Smooth muscle cell (in vitro differentiated cells): ENCODE measurements around the gene CITED2. TPM values are rescaled to one million over a fixed set of nuclear protein-coding genes. Genes with fewer than 3 reads are reported as not detected.
A peak's percentile ranks its signal among the peaks of the same experiment; 100 is the strongest.

Experiments
- DNase-seq: peaks from one replicate; lab custom pipeline; 2025; ENCODE audit not compliant: unreplicated experiment; lab: John Stamatoyannopoulos, UW
- H2AFZ ChIP-seq: fragments of 200-600 bp; sonication (generic); 2 replicates; pipeline ENCODE4 v1.6.0; 2016; ENCODE audit warnings: antibody characterized with exemption, low read depth, mild to moderate bottlenecking
- H3F3A ChIP-seq: fragments of 200-600 bp; sonication (generic); 2 replicates; pipeline ENCODE4 v1.6.0; 2017; ENCODE audit warnings: antibody characterized with exemption, low read depth
- H3K27ac ChIP-seq: fragments of 200-600 bp; sonication (generic); 2 replicates; pipeline ENCODE4 v1.5.1; 2016; ENCODE audit warnings: low read depth, mild to moderate bottlenecking
- H3K27me3 ChIP-seq: fragments of 200-600 bp; sonication (generic); 2 replicates; pipeline ENCODE4 v1.6.1; 2016; ENCODE audit warnings: low read depth, mild to moderate bottlenecking
- H3K36me3 ChIP-seq: fragments of 200-600 bp; sonication (generic); 2 replicates; pipeline ENCODE4 v1.5.1; 2016; ENCODE audit warnings: low read depth
- H3K4me1 ChIP-seq: fragments of 200-600 bp; sonication (generic); 2 replicates; pipeline ENCODE4 v1.5.1; 2016; ENCODE audit warnings: low read depth
- H3K4me2 ChIP-seq: fragments of 200-600 bp; sonication (generic); 2 replicates; pipeline ENCODE4 v1.6.0; 2016; ENCODE audit warnings: mild to moderate bottlenecking
- H3K4me3 ChIP-seq: fragments of 200-600 bp; sonication (generic); 2 replicates; pipeline ENCODE4 v1.5.1; 2016; ENCODE audit warnings: mild to moderate bottlenecking
- H3K79me2 ChIP-seq: fragments of 200-600 bp; sonication (generic); 2 replicates; pipeline ENCODE4 v1.6.0; 2016; ENCODE audit warnings: low read depth, mild to moderate bottlenecking
- H3K9ac ChIP-seq: fragments of 200-600 bp; sonication (generic); 2 replicates; pipeline ENCODE4 v1.6.0; 2016; ENCODE audit warnings: low read depth
- H3K9me3 ChIP-seq: fragments of 200-600 bp; sonication (generic); replicated peaks from 2 replicates; pipeline ENCODE4 v1.5.1; 2016; ENCODE audit warnings: low read depth
- H4K20me1 ChIP-seq: fragments of 200-600 bp; sonication (generic); 2 replicates; pipeline ENCODE4 v1.6.0; 2016; ENCODE audit warnings: low read depth
- WGBS: methylation state at CpG from one replicate; pipeline ENCODE4 v1.1.7; 2016; ENCODE audit warnings: low lambda C conversion rate; 5-methylcytosine and 5-hydroxymethylcytosine counted together
- polyA plus RNA-seq: library from polyadenylated mRNA; unstranded; fragments of >200 nt; fragmentation: Nextera tagmentation; extraction: Ambion mirVana; gene quantifications from 2 replicates; pipeline ENCODE4 v1.2.1, GENCODE V29; 2016
- total RNA-seq: library from RNA; depleted of rRNA; stranded (reverse); fragments of >200 nt; gene quantifications from 2 replicates; pipeline ENCODE4 v1.2.3, GENCODE V29; 2014
- TF ChIP-seq, protein P1 (sequence below): fragments of 200-600 bp; sonication (generic); IDR thresholded peaks from 2 replicates; pipeline ENCODE4 v1.5.1; 2017; ENCODE audit warnings: borderline replicate concordance, mild to moderate bottlenecking, antibody characterized with exemption; ENCODE audit not compliant: insufficient read depth, poor library complexity, severe bottlenecking

The CITED2 gene
- total and polyA plus RNA-seq, 2 experiments from 2014 or later: 67.9 to 209 TPM

- Histone ChIP-seq H3K27me3 (no peaks in the 10 kb centered on the region), H4K20me1 (peaks cover 36% of the 10 kb centered on the region), H3K9me3 (no peaks in the 10 kb centered on the region), H3F3A (peaks cover 21% of the 10 kb centered on the region), H3K36me3 (no peaks in the 10 kb centered on the region), H3K4me1 (peaks cover 43% of the 10 kb centered on the region), H3K27ac (peak overlapping the region; percentile 88), H3K4me2 (peak overlapping the region; percentile 100), H3K4me3 (peak overlapping the region; percentile 93), H3K79me2 (peaks cover 29% of the 10 kb centered on the region), H3K9ac (peak overlapping the region; percentile 89), H2AFZ (no peak overlapping the region)
- no peak for DNase-seq
- TF ChIP-seq, protein P1, sequence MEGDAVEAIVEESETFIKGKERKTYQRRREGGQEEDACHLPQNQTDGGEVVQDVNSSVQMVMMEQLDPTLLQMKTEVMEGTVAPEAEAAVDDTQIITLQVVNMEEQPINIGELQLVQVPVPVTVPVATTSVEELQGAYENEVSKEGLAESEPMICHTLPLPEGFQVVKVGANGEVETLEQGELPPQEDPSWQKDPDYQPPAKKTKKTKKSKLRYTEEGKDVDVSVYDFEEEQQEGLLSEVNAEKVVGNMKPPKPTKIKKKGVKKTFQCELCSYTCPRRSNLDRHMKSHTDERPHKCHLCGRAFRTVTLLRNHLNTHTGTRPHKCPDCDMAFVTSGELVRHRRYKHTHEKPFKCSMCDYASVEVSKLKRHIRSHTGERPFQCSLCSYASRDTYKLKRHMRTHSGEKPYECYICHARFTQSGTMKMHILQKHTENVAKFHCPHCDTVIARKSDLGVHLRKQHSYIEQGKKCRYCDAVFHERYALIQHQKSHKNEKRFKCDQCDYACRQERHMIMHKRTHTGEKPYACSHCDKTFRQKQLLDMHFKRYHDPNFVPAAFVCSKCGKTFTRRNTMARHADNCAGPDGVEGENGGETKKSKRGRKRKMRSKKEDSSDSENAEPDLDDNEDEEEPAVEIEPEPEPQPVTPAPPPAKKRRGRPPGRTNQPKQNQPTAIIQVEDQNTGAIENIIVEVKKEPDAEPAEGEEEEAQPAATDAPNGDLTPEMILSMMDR: no peak
- 0% methylated on average over 20 of the region's 25 CpGs for WGBS
These were observed 506 bp downstream of the CITED2 start for GRCh38 chr6:139373928-139374356.

- peak overlapping the region; percentile 89 for H3K9ac ChIP-seq
- no peak overlapping the region for H2AFZ ChIP-seq
- H4K20me1 ChIP-seq: peaks cover 36% of the 10 kb centered on the region
- no peak for DNase-seq
- H3K79me2 ChIP-seq: peaks cover 29% of the 10 kb centered on the region
- no peaks in the 10 kb centered on the region for H3K36me3 ChIP-seq
- H3K4me2 ChIP-seq: peak overlapping the region; percentile 100
- H3K9me3 ChIP-seq: no peaks in the 10 kb centered on the region
- H3K27me3 ChIP-seq: no peaks in the 10 kb centered on the region
- peak overlapping the region; percentile 88 for H3K27ac ChIP-seq
- H3K4me3 ChIP-seq: peak overlapping the region; percentile 93
- peaks cover 27% of the 10 kb centered on the region for H3F3A ChIP-seq
- TF ChIP-seq, protein P1: peak; percentile 25
- peaks cover 49% of the 10 kb centered on the region for H3K4me1 ChIP-seq
- under 1% methylated on average over 56 of the region's 57 CpGs for WGBS
These were observed 1.1 kb downstream of the CITED2 start for GRCh38 chr6:139373154-139373927.

GRCh38 chr6:139372326-139373153 lies 1.9 kb downstream of the CITED2 start:
- H3K79me2 ChIP-seq: peaks cover 29% of the 10 kb centered on the region
- H3K9me3 ChIP-seq: no peaks in the 10 kb centered on the region
- H2AFZ ChIP-seq: no peak overlapping the region

More at GRCh38 chr6:139372326-139373153, 1.9 kb downstream of the CITED2 start:
- Histone ChIP-seq H3K27ac (peak overlapping the region; percentile 88), H3F3A (peaks cover 33% of the 10 kb centered on the region), H3K27me3 (no peaks in the 10 kb centered on the region), H3K9ac (peak overlapping the region; percentile 89), H3K4me1 (peaks cover 57% of the 10 kb centered on the region), H4K20me1 (peaks cover 36% of the 10 kb centered on the region), H3K4me3 (peak overlapping the region; percentile 93), H3K4me2 (peak overlapping the region; percentile 100), H3K36me3 (no peaks in the 10 kb centered on the region)
- no peak for DNase-seq
- TF ChIP-seq, protein P1: no peak
- 3% methylated on average over 14 of the region's 14 CpGs for WGBS
